Measurements from ENCODE around the gene HOXB3.

- TF ChIP-seq POLR2A (IDR thresholded peaks at IDR 0.05), result no peak
- TF ChIP-seq, protein P1, sequence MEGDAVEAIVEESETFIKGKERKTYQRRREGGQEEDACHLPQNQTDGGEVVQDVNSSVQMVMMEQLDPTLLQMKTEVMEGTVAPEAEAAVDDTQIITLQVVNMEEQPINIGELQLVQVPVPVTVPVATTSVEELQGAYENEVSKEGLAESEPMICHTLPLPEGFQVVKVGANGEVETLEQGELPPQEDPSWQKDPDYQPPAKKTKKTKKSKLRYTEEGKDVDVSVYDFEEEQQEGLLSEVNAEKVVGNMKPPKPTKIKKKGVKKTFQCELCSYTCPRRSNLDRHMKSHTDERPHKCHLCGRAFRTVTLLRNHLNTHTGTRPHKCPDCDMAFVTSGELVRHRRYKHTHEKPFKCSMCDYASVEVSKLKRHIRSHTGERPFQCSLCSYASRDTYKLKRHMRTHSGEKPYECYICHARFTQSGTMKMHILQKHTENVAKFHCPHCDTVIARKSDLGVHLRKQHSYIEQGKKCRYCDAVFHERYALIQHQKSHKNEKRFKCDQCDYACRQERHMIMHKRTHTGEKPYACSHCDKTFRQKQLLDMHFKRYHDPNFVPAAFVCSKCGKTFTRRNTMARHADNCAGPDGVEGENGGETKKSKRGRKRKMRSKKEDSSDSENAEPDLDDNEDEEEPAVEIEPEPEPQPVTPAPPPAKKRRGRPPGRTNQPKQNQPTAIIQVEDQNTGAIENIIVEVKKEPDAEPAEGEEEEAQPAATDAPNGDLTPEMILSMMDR (IDR thresholded peaks at IDR 0.05), result no peak
These were observed 87.7 kb downstream of the HOXB3 start for GRCh38 chr17:48502312-48502711.
